ENCODE results near the gene DFFB. TPM values are rescaled to one million over a fixed set of nuclear protein-coding genes. Genes with fewer than 3 reads are reported as not detected.

The DFFB gene
- total RNA-seq, 4 donors from 2014 or later, result 0.51 to 17.9 (median 9.3) TPM

DNA sequence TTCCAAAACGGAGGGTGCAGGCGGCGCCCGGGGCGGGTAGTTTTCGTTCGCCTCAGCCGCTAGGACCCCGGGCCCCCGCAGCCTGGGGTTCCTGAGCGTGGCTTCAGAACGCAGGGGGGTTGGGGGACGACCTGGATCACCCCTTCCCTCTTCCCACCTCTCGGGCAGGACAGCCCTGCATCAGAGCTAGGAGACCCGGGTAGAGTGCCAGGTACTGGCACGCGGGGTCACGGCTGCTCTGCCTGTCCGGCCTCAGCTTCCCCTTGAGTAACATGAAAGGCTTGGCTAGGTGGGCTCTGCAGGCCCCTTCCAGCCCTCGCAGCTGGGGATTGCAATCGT is 484 bp downstream of the DFFB start:
- no peaks in the 10 kb centered on the region for H3K36me3 ChIP-seq
- peaks cover 5 to 6% of the 10 kb centered on the region in 2 donors for H3K4me1 ChIP-seq
- no peak for DNase-seq
- peak overlapping the region; percentile 76 to 81 for H3K4me3 ChIP-seq
- H3K27me3 ChIP-seq, result no peaks in the 10 kb centered on the region
- TF ChIP-seq POLR2A (IDR thresholded peaks at IDR 0.05), result no peak
- TF ChIP-seq, protein P1, sequence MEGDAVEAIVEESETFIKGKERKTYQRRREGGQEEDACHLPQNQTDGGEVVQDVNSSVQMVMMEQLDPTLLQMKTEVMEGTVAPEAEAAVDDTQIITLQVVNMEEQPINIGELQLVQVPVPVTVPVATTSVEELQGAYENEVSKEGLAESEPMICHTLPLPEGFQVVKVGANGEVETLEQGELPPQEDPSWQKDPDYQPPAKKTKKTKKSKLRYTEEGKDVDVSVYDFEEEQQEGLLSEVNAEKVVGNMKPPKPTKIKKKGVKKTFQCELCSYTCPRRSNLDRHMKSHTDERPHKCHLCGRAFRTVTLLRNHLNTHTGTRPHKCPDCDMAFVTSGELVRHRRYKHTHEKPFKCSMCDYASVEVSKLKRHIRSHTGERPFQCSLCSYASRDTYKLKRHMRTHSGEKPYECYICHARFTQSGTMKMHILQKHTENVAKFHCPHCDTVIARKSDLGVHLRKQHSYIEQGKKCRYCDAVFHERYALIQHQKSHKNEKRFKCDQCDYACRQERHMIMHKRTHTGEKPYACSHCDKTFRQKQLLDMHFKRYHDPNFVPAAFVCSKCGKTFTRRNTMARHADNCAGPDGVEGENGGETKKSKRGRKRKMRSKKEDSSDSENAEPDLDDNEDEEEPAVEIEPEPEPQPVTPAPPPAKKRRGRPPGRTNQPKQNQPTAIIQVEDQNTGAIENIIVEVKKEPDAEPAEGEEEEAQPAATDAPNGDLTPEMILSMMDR (IDR thresholded peaks at IDR 0.05), result no peak
- no peaks in the 10 kb centered on the region for H3K9me3 ChIP-seq
- H3K27ac ChIP-seq, result peak overlapping the region; percentile 73 to 87
- intact Hi-C loops (cut with DNase I; ENCODE audit: low total_unique reads), result no loop called here

DNA sequence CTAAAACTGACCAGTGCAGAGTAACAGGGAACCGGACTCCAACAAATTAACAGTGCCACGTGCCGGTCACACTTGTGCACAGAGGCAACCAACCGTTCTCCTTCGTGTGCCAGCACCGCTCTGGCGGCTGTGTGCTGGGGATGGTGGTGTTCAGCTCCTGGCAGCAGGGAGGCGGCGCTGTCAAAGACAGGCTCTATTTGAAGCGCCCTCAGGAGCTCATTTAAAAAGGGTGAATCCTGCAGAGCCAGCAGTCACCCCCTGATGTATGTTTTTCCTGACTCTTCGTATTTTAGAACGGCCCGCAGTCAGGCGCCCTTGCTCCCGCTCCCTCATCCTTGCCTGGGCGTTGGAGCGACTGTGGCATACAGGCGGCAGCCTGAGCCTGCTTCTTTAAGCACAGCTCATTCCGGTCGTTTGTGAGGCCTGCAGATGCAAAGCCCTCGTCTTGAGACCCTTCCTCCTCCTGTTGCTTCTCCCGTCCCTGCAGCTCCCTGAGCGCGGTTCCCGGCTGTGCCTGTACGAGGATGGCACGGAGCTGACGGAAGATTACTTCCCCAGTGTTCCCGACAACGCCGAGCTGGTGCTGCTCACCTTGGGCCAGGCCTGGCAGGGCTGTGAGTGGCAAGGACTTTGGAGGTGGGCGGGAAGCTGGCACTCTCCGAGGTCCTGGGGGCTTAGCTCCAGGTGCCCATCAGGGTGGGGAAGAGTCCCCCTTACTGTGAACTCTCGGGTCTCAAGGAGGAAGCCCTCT is 1.1 kb downstream of the DFFB start:
- Histone ChIP-seq H3K4me3 (peak overlapping the region in 1 of 2 donors; percentile 81), H3K4me1 (peaks cover 5 to 6% of the 10 kb centered on the region in 2 donors), H3K36me3 (no peaks in the 10 kb centered on the region), H3K27ac (no peak overlapping the region), H3K9me3 (no peaks in the 10 kb centered on the region), H3K27me3 (no peaks in the 10 kb centered on the region)
- peak in 1 of 2 donors; percentile 23 for DNase-seq
- TF ChIP-seq, protein P1 (IDR thresholded peaks at IDR 0.05), result no peak
- no peak for TF ChIP-seq POLR2A (IDR thresholded peaks at IDR 0.05)
- intact Hi-C loops (cut with DNase I; ENCODE audit: low total_unique reads), result no loop called here

DNA sequence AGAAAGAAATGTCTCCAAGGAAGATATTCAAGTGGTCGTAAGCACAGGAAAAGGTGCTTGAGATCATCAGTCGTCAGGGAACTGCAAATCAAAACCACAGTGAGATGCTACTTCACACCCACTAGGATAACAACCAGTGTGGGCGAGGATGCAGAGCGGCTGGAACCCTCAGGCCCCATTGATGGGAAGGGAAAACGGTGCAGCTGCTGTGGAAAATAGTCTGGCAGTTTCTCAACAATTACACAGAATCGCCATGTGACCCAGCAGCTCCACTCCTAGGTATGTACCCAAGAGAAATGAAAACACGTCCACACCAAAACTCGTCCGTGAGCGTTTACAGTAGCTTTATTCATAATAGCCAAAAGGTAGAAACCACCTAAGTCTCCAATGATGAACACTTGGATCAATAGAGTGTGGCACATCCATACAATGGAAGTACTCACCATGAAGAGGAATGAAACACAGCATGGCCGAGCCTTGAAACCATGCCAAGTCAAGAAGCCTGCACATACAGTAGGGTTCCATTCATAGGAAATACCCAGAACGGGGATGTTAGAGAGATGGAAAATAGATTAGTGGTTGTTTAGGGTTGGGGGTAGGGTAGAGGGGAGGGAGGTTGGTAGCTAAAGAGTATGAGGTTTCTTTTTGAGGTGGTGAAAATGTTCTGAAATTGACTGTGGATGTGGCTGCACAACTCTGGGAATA is 6.1 kb downstream of the DFFB start:
- intact Hi-C loops (cut with DNase I; ENCODE audit: low total_unique reads), result no loop called here

DNA sequence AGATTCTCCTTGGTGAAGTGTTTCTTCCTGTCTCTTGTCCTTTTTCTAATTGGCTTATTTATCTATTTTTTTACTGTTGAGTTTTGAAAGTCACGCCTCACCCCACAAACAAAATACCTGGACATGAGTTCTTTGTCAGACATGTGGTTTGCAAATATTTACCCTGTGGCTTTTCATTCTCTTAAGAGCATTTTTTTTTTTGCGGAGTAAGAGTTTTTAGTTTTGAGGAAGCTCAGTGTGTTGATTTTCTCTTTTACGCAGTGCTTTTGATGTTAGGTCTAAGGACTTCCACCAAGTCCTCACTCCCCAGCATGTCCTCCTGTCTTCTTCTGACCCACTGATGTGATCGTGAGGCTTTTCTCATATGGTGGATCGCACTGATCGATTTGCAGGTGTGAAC is 7.6 kb downstream of the DFFB start:
- Histone ChIP-seq H3K27ac (no peak overlapping the region), H3K9me3 (no peaks in the 10 kb centered on the region), H3K4me3 (no peak overlapping the region), H3K36me3 (no peaks in the 10 kb centered on the region), H3K4me1 (no peaks in the 10 kb centered on the region), H3K27me3 (no peaks in the 10 kb centered on the region)
- intact Hi-C loops (cut with DNase I; ENCODE audit: low total_unique reads), result no loop called here
- no peak for DNase-seq
- no peak for TF ChIP-seq POLR2A (IDR thresholded peaks at IDR 0.05)
- TF ChIP-seq, protein P1 (IDR thresholded peaks at IDR 0.05), result no peak

More for the DNA sequence above, 6.1 kb downstream of the DFFB start:
- Histone ChIP-seq H3K27ac (no peak overlapping the region), H3K9me3 (no peaks in the 10 kb centered on the region), H3K27me3 (no peaks in the 10 kb centered on the region), H3K4me3 (no peak overlapping the region), H3K36me3 (no peaks in the 10 kb centered on the region), H3K4me1 (no peaks in the 10 kb centered on the region)
- DNase-seq, result no peak
- TF ChIP-seq POLR2A (IDR thresholded peaks at IDR 0.05), result no peak
- TF ChIP-seq, protein P1 (IDR thresholded peaks at IDR 0.05), result no peak

DNA sequence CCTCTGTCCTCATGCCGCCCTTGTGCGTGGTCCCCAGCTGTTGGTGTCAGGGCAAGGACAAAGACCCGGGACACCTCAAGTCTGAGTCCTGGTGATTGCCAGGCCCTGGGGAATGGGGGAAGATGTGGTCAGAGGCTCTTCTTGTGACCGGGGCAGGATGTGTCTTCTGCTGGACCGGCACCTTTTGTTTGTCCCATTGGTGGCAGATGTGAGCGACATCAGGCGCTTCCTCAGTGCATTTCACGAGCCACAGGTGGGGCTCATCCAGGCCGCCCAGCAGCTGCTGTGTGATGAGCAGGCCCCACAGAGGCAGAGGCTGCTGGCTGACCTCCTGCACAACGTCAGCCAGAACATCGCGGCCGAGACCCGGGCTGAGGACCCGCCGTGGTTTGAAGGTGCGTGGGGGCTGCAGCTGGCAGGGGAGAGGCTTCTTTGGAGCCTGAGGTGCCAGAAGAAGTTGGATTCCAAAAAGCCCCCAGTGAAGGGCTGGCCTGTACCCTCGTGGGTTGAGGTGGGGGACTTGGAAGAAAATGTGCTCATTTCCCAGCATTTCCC is 8.4 kb downstream of the DFFB start:
- no peak for DNase-seq
- H3K9me3 ChIP-seq, result no peaks in the 10 kb centered on the region
- no peaks in the 10 kb centered on the region for H3K27me3 ChIP-seq
- TF ChIP-seq, protein P1 (IDR thresholded peaks at IDR 0.05), result no peak
- no peak for TF ChIP-seq POLR2A (IDR thresholded peaks at IDR 0.05)
- H3K27ac ChIP-seq, result no peak overlapping the region
- no peak overlapping the region for H3K4me3 ChIP-seq
- H3K4me1 ChIP-seq, result no peaks in the 10 kb centered on the region
- no peaks in the 10 kb centered on the region for H3K36me3 ChIP-seq
- intact Hi-C loops (cut with DNase I; ENCODE audit: low total_unique reads), result no loop called here
